ENCODE data around the gene LRP3.

DNA sequence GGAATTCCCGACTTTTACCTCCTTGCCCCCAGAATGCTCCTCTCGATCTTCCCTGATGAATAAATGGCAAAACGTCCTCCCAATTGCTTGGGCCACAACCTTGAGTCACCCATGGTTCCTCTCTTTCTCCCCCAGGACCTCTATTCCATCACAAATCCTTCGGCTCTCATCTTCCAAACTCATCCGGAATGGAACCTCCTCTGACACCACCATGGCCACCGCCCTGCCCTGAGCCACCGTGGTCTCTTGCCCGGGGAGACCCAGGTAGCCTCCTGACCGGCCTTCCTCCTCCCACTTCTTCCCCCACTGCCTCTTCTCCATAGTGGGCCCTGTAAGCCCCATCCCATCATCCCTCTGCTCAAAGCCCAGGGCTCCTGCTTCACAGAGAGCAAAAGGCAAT lies 26.6 kb downstream of the LRP3 start:
- TF ChIP-seq, protein P1, sequence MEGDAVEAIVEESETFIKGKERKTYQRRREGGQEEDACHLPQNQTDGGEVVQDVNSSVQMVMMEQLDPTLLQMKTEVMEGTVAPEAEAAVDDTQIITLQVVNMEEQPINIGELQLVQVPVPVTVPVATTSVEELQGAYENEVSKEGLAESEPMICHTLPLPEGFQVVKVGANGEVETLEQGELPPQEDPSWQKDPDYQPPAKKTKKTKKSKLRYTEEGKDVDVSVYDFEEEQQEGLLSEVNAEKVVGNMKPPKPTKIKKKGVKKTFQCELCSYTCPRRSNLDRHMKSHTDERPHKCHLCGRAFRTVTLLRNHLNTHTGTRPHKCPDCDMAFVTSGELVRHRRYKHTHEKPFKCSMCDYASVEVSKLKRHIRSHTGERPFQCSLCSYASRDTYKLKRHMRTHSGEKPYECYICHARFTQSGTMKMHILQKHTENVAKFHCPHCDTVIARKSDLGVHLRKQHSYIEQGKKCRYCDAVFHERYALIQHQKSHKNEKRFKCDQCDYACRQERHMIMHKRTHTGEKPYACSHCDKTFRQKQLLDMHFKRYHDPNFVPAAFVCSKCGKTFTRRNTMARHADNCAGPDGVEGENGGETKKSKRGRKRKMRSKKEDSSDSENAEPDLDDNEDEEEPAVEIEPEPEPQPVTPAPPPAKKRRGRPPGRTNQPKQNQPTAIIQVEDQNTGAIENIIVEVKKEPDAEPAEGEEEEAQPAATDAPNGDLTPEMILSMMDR (IDR thresholded peaks at IDR 0.05; ENCODE audit: low read depth, low read length, poor library complexity, severe bottlenecking), result no peak
- TF ChIP-seq EZH2phosphoT487 (IDR thresholded peaks at IDR 0.05; ENCODE audit: borderline replicate concordance, low read length), result no peak

Measured in DOHH2 (cell line).